Stimulated activated effector memory CD8-positive, alpha-beta T cell treated with anti-CD3 and anti-CD28 coated beads, Interleukin-12 subunit alpha, Interleukin-12 subunit beta, amount 100 ng/mL, for 72 hours (primary cell): Measurements from ENCODE around the gene LIMS1.
"Not testable (repeated sequence)": the region's sequence is repeated elsewhere in the genome, so short reads cannot be mapped to it uniquely, and the experiment has no call there.

Source experiments
- ATAC-seq: fragments of 150-1000 bp; cut with Tn5 transposase; 2 replicates; pipeline ENCODE4 v1.10.0; 2021
- DNase-seq, 2 donors: peaks; one replicate each; pipeline ENCODE4 v3.0.0; 2021 to 2022; ENCODE audit warnings: low spot score in 2 of 2
- H3K27ac Mint-ChIP-seq: one replicate; pipeline ENCODE4 v1.8.0; 2022; ENCODE audit warnings: mild to moderate bottlenecking, mixed read lengths
- H3K36me3 Mint-ChIP-seq: one replicate; pipeline ENCODE4 v1.8.0; 2022; ENCODE audit warnings: mild to moderate bottlenecking, mixed read lengths
- H3K4me1 Mint-ChIP-seq: one replicate; pipeline ENCODE4 v1.8.0; 2022; ENCODE audit warnings: mixed read lengths
- H3K4me3 Mint-ChIP-seq: one replicate; pipeline ENCODE4 v1.8.0; 2022; ENCODE audit warnings: mild to moderate bottlenecking, mixed read lengths
- H3K9me3 Mint-ChIP-seq: one replicate; pipeline ENCODE4 v1.8.0; 2022; ENCODE audit warnings: mixed read lengths

Gene LIMS1, protein sequence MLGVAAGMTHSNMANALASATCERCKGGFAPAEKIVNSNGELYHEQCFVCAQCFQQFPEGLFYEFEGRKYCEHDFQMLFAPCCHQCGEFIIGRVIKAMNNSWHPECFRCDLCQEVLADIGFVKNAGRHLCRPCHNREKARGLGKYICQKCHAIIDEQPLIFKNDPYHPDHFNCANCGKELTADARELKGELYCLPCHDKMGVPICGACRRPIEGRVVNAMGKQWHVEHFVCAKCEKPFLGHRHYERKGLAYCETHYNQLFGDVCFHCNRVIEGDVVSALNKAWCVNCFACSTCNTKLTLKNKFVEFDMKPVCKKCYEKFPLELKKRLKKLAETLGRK

DNA sequence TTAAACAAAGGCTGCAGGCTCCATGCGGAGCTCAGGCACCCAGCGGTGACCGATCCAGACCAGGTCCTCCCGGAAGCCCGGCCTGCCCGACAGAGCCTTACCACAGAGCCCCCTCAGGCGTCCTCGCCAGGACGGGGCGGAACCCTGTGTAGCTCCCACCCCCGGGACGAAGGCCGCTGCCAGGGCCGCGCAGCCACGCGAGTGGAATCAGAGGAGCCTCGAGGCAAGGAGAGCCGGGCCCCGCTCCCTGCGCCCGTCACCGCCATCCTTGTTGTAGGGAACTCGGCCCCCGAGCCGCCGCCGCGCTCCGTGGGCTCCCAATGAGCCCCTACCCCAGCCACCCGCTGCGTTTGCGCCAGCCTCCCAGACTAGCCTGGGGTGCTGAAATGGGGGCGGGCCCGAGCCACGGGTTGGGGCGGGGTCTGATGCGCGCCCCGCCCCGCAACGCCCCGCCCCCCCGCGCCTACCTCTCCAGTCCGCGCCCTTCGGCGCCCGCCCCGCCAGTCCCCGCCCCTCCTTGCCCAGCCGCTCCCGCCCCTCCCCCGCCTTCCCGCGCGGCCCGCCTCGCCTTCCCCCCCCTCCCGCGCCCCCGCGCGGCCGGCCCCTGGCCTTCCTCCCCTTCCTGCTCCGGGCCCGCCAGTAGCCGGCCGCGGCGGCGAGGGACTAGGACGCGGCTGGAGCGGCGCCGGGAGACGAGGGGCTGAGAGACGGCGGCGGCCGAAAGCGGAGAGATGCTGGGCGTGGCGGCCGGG is at the start of gene LIMS1:
Gene LIMS1 (plus strand): TSS at position 639 of the 752 bp plus-strand sequence. CDS start 93 bp downstream, at position 732.
- Mint-ChIP-seq H3K27ac (peak within 1 kb of the TSS; percentile 84), H3K4me3 (peak within 1 kb of the TSS; percentile 84), H3K4me1 (peaks cover 43% of the 10 kb centered on the region), H3K9me3 (no peaks in the 10 kb centered on the region), H3K36me3 (peaks cover 21% of the 10 kb centered on the region)
- DNase-seq (peak; percentile 76 to 92), ATAC-seq (peak; percentile 93)

DNA sequence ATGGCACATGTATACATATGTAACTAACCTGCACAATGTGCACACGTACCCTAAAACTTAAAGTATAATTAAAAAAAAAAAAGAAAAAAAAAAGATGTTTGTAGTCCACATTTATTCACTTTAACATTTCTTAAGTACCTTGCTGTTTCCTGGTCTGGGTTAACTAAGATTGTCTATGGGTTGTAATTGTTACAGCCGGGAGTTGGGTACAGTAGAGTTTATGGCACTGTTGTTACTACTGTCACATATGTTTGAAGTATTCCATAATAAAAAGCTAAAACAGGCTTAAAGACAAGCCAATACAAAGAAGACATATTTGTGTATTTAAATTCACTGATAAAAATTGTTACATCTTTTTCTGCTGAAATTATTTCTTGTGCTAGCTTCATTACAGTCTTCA is 49.0 kb upstream of the LIMS1 start:
- peaks cover 100% of the 10 kb centered on the region for H3K36me3 Mint-ChIP-seq
- ATAC-seq, result no peak
- no peaks in the 10 kb centered on the region for H3K4me1 Mint-ChIP-seq

DNA sequence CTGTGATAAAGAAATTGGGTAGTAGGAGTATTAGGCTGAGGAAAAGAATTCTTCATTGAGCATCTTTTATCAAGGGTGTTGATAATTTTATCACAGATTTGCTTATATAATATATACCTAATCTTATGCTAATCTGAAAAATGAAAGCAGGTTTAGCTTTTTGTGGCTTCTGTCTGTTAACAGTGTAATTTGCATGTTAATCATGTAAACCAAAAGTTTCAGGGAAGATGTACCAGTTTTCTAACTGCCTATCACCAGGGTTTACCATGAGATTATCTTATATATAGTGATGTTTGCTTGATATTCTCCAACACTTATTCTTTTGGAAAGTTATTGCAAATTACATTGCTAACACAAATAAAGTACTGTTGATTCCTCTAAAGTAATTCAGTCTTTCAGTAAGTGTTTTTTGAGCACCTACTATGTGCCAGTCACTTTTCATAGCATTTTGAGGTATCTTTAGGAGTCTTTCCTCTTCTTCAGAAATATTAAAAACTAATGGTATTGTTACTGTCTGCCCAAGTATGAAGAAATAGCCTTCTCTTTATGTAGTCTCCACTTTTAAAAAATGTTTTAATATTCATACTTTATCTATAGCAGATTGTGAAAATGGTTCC is 43.7 kb upstream of the LIMS1 start:
- H3K9me3 Mint-ChIP-seq, result no peaks in the 10 kb centered on the region
- no peak overlapping the region for H3K4me3 Mint-ChIP-seq
- no peak overlapping the region for H3K27ac Mint-ChIP-seq
- ATAC-seq (no peak), DNase-seq (no peak)
- no peaks in the 10 kb centered on the region for H3K4me1 Mint-ChIP-seq
- peaks cover 98% of the 10 kb centered on the region for H3K36me3 Mint-ChIP-seq

More for the DNA sequence above, 49.0 kb upstream of the LIMS1 start:
- no peak overlapping the region for H3K27ac Mint-ChIP-seq
- no peak for DNase-seq
- no peak overlapping the region for H3K4me3 Mint-ChIP-seq
- no peaks in the 10 kb centered on the region for H3K9me3 Mint-ChIP-seq

DNA sequence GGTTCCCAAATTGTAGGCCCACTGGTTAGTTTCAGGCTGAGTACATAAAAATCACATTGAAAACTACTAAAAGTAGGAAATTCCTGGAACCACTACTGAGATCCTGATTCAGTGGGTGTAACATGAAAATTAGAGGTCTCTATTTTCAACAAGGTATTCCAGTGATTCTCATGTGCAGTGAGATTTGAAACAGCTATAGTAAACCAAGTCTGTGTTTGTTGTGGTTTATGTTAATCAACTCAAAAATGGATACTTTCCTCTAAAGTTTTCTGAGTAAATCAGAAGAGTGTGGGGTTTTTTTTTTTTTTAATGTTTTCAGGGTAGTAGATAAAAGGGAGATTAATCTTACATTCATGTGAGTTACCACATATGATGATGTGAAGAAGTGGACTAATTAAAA is 42.4 kb upstream of the LIMS1 start:
- H3K36me3 Mint-ChIP-seq, result peaks cover 90% of the 10 kb centered on the region
- ATAC-seq (no peak), DNase-seq (no peak)
- no peaks in the 10 kb centered on the region for H3K4me1 Mint-ChIP-seq
- H3K9me3 Mint-ChIP-seq, result no peaks in the 10 kb centered on the region
- H3K4me3 Mint-ChIP-seq, result no peak overlapping the region
- H3K27ac Mint-ChIP-seq, result peak overlapping the region; percentile 40

DNA sequence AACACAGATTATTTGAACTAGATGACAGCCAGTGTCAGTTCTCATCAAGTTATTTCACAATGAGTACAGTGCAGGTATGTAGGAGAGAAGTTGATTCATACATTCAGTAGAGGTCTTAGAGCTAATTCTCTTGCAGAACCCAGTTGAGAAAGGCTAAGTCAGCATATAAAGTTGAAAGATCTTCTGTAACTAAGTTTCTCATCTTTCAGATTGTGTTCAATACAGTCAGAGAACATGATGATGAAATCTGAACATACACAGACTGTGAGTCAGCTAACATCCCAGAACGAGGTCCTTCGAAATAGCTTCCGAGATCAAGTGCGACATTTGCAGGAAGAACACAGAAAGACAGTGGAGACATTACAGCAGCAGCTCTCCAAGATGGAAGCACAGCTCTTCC is 41.9 kb upstream of the LIMS1 start:
- ATAC-seq, result peak; percentile 56
- DNase-seq, result no peak
- Mint-ChIP-seq H3K27ac (peak overlapping the region; percentile 40), H3K9me3 (no peaks in the 10 kb centered on the region), H3K4me1 (no peaks in the 10 kb centered on the region), H3K4me3 (no peak overlapping the region), H3K36me3 (peaks cover 90% of the 10 kb centered on the region)

DNA sequence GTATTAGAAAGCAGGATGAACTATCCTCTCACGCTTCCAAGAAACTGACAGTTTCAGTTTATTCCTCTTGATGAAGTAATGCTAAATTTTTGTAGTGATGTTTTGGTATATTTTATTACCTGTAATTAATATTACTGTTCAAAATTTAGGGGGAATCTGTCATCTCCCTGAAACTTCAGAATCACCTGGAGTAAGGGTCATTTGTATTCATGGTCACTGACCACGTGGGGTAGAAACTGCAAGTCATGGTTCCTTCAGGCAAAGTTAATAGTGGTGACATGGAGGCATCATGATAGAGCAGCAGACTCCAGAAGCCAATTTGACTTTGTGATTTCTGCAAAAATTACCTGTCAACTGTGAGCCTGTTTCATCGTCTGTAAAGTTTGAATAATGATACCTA is 38.1 kb upstream of the LIMS1 start:
- not testable (repeated sequence) for ATAC-seq, H3K27ac Mint-ChIP-seq, H3K9me3 Mint-ChIP-seq, H3K4me1 Mint-ChIP-seq, H3K4me3 Mint-ChIP-seq, DNase-seq
- peaks cover 86% of the 10 kb centered on the region for H3K36me3 Mint-ChIP-seq

DNA sequence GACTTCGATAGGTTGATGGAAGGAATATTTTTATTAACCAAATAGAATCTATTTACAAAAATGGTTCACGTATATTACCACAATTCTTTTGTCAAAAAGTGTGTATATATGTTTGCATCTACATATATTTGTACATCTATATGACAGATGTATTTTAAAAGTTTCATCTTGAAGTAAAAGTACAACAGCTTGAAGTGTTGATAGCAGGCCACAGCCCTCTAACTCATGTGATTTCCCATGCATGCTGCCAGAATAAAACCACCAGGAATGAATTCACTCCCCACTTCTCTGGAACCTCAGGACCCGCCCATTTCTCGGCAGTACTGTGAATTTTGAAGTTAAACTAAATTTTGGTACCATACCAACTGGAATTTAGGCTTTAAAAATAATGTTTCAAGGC is 26.6 kb upstream of the LIMS1 start:
- not testable (repeated sequence) for H3K9me3 Mint-ChIP-seq, H3K4me1 Mint-ChIP-seq, DNase-seq, H3K4me3 Mint-ChIP-seq, ATAC-seq, H3K27ac Mint-ChIP-seq
- H3K36me3 Mint-ChIP-seq, result peaks cover 54% of the 10 kb centered on the region

DNA sequence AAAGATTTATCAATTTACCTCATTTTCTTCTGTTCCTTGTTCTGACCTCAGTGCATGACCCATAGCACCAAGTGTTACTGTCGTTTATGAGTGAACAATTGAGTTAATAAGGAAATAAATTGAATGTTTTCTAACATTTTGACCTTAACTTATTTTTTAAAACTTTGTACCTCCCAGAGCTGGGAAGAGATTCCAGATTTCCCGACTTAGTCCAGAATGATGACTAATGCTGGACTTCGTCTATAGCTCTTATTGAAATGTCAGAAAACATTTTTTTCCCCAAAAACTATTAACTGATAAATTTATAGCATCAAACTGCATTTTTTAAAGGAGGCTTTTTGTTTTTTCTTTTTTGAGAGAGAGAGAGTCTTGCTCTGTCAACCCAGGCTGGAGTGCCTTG is 21.8 kb upstream of the LIMS1 start:
- not testable (repeated sequence) for H3K4me1 Mint-ChIP-seq, H3K4me3 Mint-ChIP-seq, H3K9me3 Mint-ChIP-seq, ATAC-seq, H3K27ac Mint-ChIP-seq, DNase-seq
- H3K36me3 Mint-ChIP-seq, result peaks cover 22% of the 10 kb centered on the region

DNA sequence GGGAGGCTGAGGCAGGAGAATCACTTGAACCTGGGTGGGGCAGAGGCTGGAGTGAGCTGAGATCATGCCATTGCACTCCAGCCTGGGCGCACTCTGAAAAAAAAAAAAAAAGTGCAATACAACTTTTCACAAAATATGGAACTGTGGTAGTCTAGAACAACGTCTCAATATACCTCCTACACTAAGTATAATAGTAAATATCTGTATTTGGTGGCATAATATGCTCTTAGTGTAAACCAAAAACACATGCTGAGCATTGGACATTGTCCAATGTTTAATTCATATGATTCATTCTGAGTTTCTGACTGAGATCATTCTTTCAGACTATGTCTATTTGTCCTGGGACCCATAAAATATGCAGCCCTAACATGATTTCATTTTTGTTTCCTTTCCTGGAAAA is 19.8 kb upstream of the LIMS1 start:
- not testable (repeated sequence) for H3K9me3 Mint-ChIP-seq, H3K36me3 Mint-ChIP-seq, ATAC-seq, H3K4me1 Mint-ChIP-seq, H3K4me3 Mint-ChIP-seq, DNase-seq, H3K27ac Mint-ChIP-seq

DNA sequence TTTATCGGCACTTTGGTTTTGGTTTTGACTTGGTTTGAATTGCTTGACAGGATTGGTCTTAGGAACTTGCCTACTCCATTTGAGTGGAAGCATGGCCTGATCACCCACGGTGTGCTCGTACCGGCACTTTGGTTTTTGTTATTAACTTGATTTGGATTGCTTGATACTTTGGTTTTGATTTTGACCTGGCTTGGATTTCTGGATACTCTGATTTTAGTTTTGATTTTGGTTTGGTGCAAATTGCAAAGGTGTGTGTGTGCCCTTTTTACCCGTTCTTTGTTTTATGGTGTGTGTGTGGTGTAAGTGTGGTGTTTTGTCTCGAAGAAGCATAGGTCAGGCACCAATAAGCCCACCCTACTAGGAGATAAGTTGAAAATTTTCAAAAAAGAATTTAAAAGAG is 9.6 kb upstream of the LIMS1 start:
- not testable (repeated sequence) for H3K9me3 Mint-ChIP-seq, DNase-seq, H3K4me3 Mint-ChIP-seq, ATAC-seq, H3K27ac Mint-ChIP-seq, H3K4me1 Mint-ChIP-seq, H3K36me3 Mint-ChIP-seq

DNA sequence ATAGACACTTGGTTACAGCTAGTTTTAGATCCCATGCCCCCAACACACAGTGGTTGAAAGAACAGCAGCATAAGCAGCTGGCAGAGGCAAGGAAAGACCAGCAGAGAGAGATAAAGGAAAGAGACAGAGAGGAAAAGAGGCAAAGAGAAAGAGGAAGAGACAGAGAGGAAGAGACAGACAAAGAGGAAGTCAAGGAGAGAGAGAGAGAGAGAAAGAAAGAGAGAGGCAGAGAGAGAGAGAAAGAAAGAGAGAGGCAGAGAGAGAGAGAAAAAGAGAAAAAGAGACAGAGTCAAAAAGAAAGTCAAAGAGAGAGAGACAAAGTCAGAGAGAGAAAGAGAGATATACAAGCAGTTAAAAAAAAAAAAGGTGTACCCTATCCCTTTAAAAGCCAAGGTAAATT is 9.0 kb upstream of the LIMS1 start:
- H3K4me1 Mint-ChIP-seq, H3K27ac Mint-ChIP-seq, ATAC-seq, H3K36me3 Mint-ChIP-seq, H3K9me3 Mint-ChIP-seq, DNase-seq, H3K4me3 Mint-ChIP-seq: not testable (repeated sequence)

DNA sequence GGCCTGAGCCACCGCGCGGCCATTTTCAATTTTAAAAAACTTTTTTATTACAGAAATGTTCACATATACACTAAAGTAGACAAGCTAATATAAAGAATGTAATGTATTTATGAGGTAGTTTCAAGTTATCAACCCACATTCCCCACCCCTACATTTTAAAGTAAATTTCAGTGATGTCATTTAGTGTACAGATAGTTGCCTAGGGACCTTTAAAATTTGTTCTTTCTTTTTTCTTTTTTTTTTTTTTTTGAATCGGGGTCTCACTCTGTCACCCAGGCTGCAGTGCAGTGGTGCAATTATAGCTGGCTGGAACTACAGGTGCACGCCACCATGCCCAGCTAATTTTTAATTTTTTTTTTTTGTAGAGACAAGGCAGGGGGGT is 2.6 kb upstream of the LIMS1 start:
- peaks cover 24% of the 10 kb centered on the region for H3K4me1 Mint-ChIP-seq
- H3K4me3 Mint-ChIP-seq, result peak overlapping the region; percentile 56
- ATAC-seq (no peak), DNase-seq (no peak)
- H3K36me3 Mint-ChIP-seq, result peaks cover 21% of the 10 kb centered on the region
- H3K27ac Mint-ChIP-seq, result peak overlapping the region; percentile 91
- H3K9me3 Mint-ChIP-seq, result no peaks in the 10 kb centered on the region

DNA sequence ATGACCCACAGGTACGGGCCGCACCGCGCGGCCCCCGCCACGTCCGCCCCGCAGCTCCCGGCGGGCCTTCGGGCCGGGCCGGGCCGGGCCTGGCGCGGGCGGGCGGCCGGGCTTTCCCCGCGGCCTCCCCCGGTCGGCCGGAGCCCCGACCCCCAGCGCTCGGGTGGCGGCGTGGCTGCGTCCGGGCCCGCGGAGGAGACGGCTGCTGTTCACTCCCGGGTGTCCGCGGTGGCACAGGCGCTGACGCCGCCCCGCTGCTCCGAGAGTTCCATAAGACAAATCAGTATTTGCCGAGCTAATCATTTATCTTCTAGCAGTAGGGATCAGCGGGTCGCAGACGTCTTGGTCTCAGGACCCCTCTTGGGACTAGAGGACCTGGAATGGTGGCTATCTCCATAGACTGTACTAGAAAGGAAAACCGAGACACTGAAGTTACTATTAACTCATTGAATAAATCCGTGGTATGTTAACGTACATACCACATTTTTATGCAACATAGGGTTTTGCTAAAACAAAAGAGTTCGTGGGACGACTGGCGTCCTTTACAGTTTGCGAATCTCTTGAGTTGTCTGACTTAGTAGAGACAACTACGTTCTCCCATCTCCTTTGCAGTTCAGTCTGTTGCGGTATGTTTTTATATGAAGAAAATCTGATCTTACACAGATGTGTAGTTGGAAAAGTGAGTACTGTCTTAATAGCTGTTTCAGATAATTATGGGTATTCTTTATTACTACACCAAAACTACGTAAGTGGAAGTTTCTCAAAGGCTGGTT is 500 bp downstream of the LIMS1 start:
- Mint-ChIP-seq H3K36me3 (peaks cover 21% of the 10 kb centered on the region), H3K27ac (peak overlapping the region; percentile 84), H3K4me3 (peak overlapping the region; percentile 84), H3K9me3 (no peaks in the 10 kb centered on the region), H3K4me1 (peaks cover 43% of the 10 kb centered on the region)
- ATAC-seq (peak; percentile 64), DNase-seq (peak in 1 of 2 donors; percentile 35)

DNA sequence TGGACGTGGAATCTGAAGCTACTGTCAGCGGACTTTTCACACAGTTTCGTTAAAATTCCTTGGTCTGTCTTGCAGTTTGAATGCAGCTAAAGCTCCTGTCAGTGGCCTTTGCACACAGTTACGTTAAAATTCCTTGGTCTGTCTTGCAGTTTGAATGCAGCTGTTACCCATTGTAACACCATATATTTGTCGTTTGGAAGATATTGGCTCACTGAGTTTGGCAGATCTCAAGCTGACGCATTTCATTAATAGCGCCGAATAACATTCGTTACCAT is 1.0 kb downstream of the LIMS1 start:
- peaks cover 21% of the 10 kb centered on the region for H3K36me3 Mint-ChIP-seq
- H3K9me3 Mint-ChIP-seq, result no peaks in the 10 kb centered on the region
- H3K4me1 Mint-ChIP-seq, result peaks cover 43% of the 10 kb centered on the region
- ATAC-seq, result no peak
- no peak for DNase-seq
- peak overlapping the region; percentile 84 for H3K4me3 Mint-ChIP-seq
- H3K27ac Mint-ChIP-seq, result peak overlapping the region; percentile 84

DNA sequence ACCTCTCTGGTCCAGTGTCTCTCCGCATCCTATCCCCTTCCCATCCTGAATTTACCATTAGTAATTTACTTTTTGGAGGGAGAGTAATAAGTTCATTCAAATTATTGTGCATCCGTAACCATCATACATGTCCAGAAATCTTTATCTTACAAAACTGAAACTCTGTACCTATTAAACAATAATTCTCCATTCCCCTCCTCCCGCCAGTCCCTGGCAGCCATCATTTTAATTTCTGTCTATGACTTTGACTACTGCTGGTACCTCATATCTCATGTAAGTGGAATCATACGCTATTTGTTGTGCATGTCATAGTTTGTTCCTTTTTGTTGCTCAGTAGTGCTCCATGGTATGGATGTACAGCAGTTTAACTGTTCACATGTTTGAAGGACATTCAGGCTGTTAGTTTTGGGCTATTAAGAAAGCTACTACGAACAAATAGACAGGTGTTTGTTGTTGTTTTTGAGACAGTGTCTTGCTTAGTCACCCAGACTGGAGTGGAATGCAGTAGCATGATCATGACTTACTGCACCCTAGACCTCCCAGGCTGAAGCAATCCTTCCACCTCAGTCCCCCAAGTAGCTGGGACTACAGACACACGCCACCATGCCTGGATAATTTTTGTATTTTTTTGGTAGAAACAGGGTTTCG is 2.0 kb downstream of the LIMS1 start:
- no peak overlapping the region for H3K27ac Mint-ChIP-seq

More for the DNA sequence above, 2.0 kb downstream of the LIMS1 start:
- H3K9me3 Mint-ChIP-seq, result no peaks in the 10 kb centered on the region
- DNase-seq (no peak), ATAC-seq (no peak)
- H3K4me1 Mint-ChIP-seq, result peaks cover 34% of the 10 kb centered on the region
- H3K36me3 Mint-ChIP-seq, result peaks cover 21% of the 10 kb centered on the region
- peak overlapping the region; percentile 84 for H3K4me3 Mint-ChIP-seq
